CD14-positive monocyte (primary cell): ENCODE measurements around the gene STAT4. TPM values are rescaled to one million over a fixed set of nuclear protein-coding genes. Genes with fewer than 3 reads are reported as not detected.

Source experiments
- DNase-seq, 3 donors: peaks; one replicate each; pipeline ENCODE4 v3.0.0-alpha.2; 2011 to 2022
- H2AFZ ChIP-seq: 2 replicates; pipeline ENCODE4 v1.6.0; 2012; ENCODE audit warnings: mild to moderate bottlenecking, low read depth, low read length, inconsistent platforms; ENCODE audit not compliant: insufficient read depth, poor library complexity, severe bottlenecking
- H3K27ac ChIP-seq, 2 donors: 1 replicate in 1 of 2; 2 replicates in 1 of 2; pipeline ENCODE4 v1.5.1; 2012 to 2013; ENCODE audit warnings: low read length in 2 of 2, control low read depth in 1 of 2, inconsistent platforms in 1 of 2, low read depth in 1 of 2, mild to moderate bottlenecking in 1 of 2
- H3K27me3 ChIP-seq, 2 donors: one replicate each; pipeline versions ENCODE4 v1.6.0 to v1.6.1; 2011 to 2013; ENCODE audit warnings: low read length in 2 of 2; ENCODE audit not compliant: control insufficient read depth in 2 of 2, insufficient read depth in 2 of 2
- H3K36me3 ChIP-seq, 2 donors: replicated peaks in 1 of 2; 1 replicate in 1 of 2; 2 replicates in 1 of 2; pipeline versions ENCODE4 v1.5.1 to v1.6.1; 2012 to 2013; ENCODE audit warnings: low read length in 2 of 2, control low read depth in 1 of 2, inconsistent platforms in 1 of 2, mild to moderate bottlenecking in 1 of 2; ENCODE audit not compliant: insufficient read depth in 2 of 2, control insufficient read depth in 1 of 2
- H3K4me1 ChIP-seq, 2 donors: 1 replicate in 1 of 2; 2 replicates in 1 of 2; pipeline versions ENCODE4 v1.5.1 to v1.6.1; 2012 to 2013; ENCODE audit warnings: low read length in 2 of 2, control low read depth in 1 of 2, inconsistent platforms in 1 of 2, mild to moderate bottlenecking in 1 of 2, moderate library complexity in 1 of 2; ENCODE audit not compliant: insufficient read depth in 2 of 2, control insufficient read depth in 1 of 2
- H3K4me2 ChIP-seq: replicated peaks from 2 replicates; pipeline ENCODE3; 2012; ENCODE audit warnings: low read length, moderate library complexity, mild to moderate bottlenecking; ENCODE audit not compliant: poor library complexity, severe bottlenecking; ENCODE audit errors: extremely low read depth
- H3K4me3 ChIP-seq, 3 experiments: fragments of 200-600 bp in 1 of 3; sonication (generic) in 1 of 3; replicated peaks in 1 of 3; 1 replicate in 2 of 3; 2 replicates in 1 of 3; pipeline ENCODE4 v1.5.1; 2011 to 2013; ENCODE audit warnings: low read length in 3 of 3, mild to moderate bottlenecking in 3 of 3, control low read depth in 2 of 3, low read depth in 2 of 3, inconsistent platforms in 1 of 3, moderate library complexity in 1 of 3
- H3K79me2 ChIP-seq: 2 replicates; pipeline ENCODE4 v1.6.0; 2012; ENCODE audit warnings: mild to moderate bottlenecking, control low read depth, inconsistent platforms, low read length, moderate library complexity; ENCODE audit not compliant: insufficient read depth
- H3K9ac ChIP-seq: 2 replicates; pipeline ENCODE4 v1.6.0; 2017; ENCODE audit warnings: low read length, mild to moderate bottlenecking; ENCODE audit not compliant: insufficient read depth, poor library complexity, severe bottlenecking
- H3K9me3 ChIP-seq, 2 donors: replicated peaks in 1 of 2; 1 replicate in 1 of 2; 2 replicates in 1 of 2; pipeline versions ENCODE4 v1.5.1 to v1.6.1; 2012 to 2013; ENCODE audit warnings: low read length in 2 of 2, control low read depth in 1 of 2; ENCODE audit not compliant: control insufficient read depth in 1 of 2, insufficient read depth in 1 of 2
- H4K20me1 ChIP-seq: 2 replicates; pipeline ENCODE4 v1.6.0; 2012; ENCODE audit warnings: mild to moderate bottlenecking, low read length, control low read depth, moderate library complexity; ENCODE audit not compliant: insufficient read depth
- H3K27ac Mint-ChIP-seq, 7 donors: one replicate each; pipeline ENCODE4 v1.8.0; 2020; ENCODE audit warnings: mild to moderate bottlenecking in 7 of 7, mixed read lengths in 7 of 7, moderate library complexity in 6 of 7, inconsistent platforms in 2 of 7
- H3K27me3 Mint-ChIP-seq, 3 donors: one replicate each; pipeline ENCODE4 v1.8.0; 2021 to 2022; ENCODE audit warnings: low read depth in 3 of 3, mild to moderate bottlenecking in 3 of 3, mixed read lengths in 3 of 3, moderate library complexity in 3 of 3, inconsistent platforms in 1 of 3
- H3K36me3 Mint-ChIP-seq, 2 donors: one replicate each; pipeline ENCODE4 v1.8.0; 2020; ENCODE audit warnings: mixed read lengths in 2 of 2, inconsistent platforms in 1 of 2, mild to moderate bottlenecking in 1 of 2
- H3K4me1 Mint-ChIP-seq: one replicate; pipeline ENCODE4 v1.8.0; 2020; ENCODE audit warnings: mild to moderate bottlenecking, mixed read lengths
- H3K4me3 Mint-ChIP-seq, 2 donors: one replicate each; pipeline ENCODE4 v1.8.0; 2020; ENCODE audit warnings: mild to moderate bottlenecking in 2 of 2, mixed read lengths in 2 of 2, moderate library complexity in 1 of 2
- H3K9me3 Mint-ChIP-seq, 7 donors: one replicate each; pipeline ENCODE4 v1.8.0; 2020 to 2022; ENCODE audit warnings: mixed read lengths in 7 of 7, mild to moderate bottlenecking in 6 of 7, moderate library complexity in 6 of 7, inconsistent platforms in 2 of 7
- WGBS: methylation state at CpG from one replicate; pipeline ENCODE4 v1.1.5; 2013; ENCODE audit warnings: missing lambda C conversion rate; ENCODE audit not compliant: insufficient coverage; 5-methylcytosine and 5-hydroxymethylcytosine counted together
- intact Hi-C, 2 donors: fragments of 100-400 bp; cut with micrococcal nuclease; formaldehyde crosslinking; loops; one replicate each; pipeline versions ENCODE4 v1.15.0 to v1.15.1; 2023
- polyA plus RNA-seq, 3 donors: library from polyadenylated mRNA; depleted of rRNA in 1 of 3; unstranded in 2 of 3; stranded (reverse) in 1 of 3; fragments of 300-500 nt in 2 of 3; fragments of >200 nt in 1 of 3; fragmentation: Illumina TruSeq in 2 of 3; gene quantifications; 1 replicate in 2 of 3; 2 replicates in 1 of 3; pipeline ENCODE4 v1.2.3, GENCODE V29; 2012 to 2021
- TF ChIP-seq, protein P1 (sequence below): fragments of 200-600 bp; IDR thresholded peaks from one replicate; pipeline ENCODE4 v1.8.0; 2022; ENCODE audit warnings: antibody characterized with exemption, mild to moderate bottlenecking

STAT4 gene
- polyA plus RNA-seq, 3 donors: 0.31 to 0.52 (median 0.31) TPM

- peaks cover 0 to 2% (median 0%) of the 10 kb centered on the region in 7 donors for H3K9me3 Mint-ChIP-seq
- peaks cover 6% of the 10 kb centered on the region for H3K4me1 Mint-ChIP-seq
- no peak overlapping the region for H3K4me3 Mint-ChIP-seq
- DNase-seq: peak in 2 of 3 donors; percentile 8 to 12
- no peaks in the 10 kb centered on the region for H3K36me3 ChIP-seq
- H3K4me1 ChIP-seq: no peaks in the 10 kb centered on the region
- no peaks in the 10 kb centered on the region for H4K20me1 ChIP-seq
- no CpG with 5 or more reads among the region's 5 CpGs for WGBS
- H3K79me2 ChIP-seq: no peaks in the 10 kb centered on the region
- no peak overlapping the region for H3K4me3 ChIP-seq
- TF ChIP-seq, protein P1, sequence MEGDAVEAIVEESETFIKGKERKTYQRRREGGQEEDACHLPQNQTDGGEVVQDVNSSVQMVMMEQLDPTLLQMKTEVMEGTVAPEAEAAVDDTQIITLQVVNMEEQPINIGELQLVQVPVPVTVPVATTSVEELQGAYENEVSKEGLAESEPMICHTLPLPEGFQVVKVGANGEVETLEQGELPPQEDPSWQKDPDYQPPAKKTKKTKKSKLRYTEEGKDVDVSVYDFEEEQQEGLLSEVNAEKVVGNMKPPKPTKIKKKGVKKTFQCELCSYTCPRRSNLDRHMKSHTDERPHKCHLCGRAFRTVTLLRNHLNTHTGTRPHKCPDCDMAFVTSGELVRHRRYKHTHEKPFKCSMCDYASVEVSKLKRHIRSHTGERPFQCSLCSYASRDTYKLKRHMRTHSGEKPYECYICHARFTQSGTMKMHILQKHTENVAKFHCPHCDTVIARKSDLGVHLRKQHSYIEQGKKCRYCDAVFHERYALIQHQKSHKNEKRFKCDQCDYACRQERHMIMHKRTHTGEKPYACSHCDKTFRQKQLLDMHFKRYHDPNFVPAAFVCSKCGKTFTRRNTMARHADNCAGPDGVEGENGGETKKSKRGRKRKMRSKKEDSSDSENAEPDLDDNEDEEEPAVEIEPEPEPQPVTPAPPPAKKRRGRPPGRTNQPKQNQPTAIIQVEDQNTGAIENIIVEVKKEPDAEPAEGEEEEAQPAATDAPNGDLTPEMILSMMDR: peak; percentile 58
- no peak overlapping the region for H3K4me2 ChIP-seq
- H3K9ac ChIP-seq: no peak overlapping the region
- intact Hi-C loops: no loop called here
- H3K27ac ChIP-seq: no peak overlapping the region
- no peak overlapping the region for H3K27ac Mint-ChIP-seq
- peaks cover 0 to 2% (median 0%) of the 10 kb centered on the region in 3 donors for H3K27me3 Mint-ChIP-seq
- H3K27me3 ChIP-seq: no peaks in the 10 kb centered on the region
- H3K36me3 Mint-ChIP-seq: no peaks in the 10 kb centered on the region
- no peaks in the 10 kb centered on the region for H3K9me3 ChIP-seq
- no peak overlapping the region for H2AFZ ChIP-seq
Measured at GRCh38 chr2:191165176-191165643, 14.4 kb upstream of the STAT4 start.

- H3K27ac Mint-ChIP-seq: no peak overlapping the region
- intact Hi-C loops: no loop called here
Measured at GRCh38 chr2:191158747-191159146, 8.0 kb upstream of the STAT4 start.

More at GRCh38 chr2:191158747-191159146, 8.0 kb upstream of the STAT4 start:
- Histone ChIP-seq H3K9me3 (no peaks in the 10 kb centered on the region), H4K20me1 (no peaks in the 10 kb centered on the region), H3K27ac (no peak overlapping the region), H3K27me3 (no peaks in the 10 kb centered on the region), H3K79me2 (no peaks in the 10 kb centered on the region), H3K4me1 (peaks cover 0 to 3% of the 10 kb centered on the region in 2 donors), H3K4me2 (no peak overlapping the region), H2AFZ (no peak overlapping the region), H3K4me3 (no peak overlapping the region), H3K36me3 (no peaks in the 10 kb centered on the region), H3K9ac (no peak overlapping the region)
- H3K4me1 Mint-ChIP-seq: peaks cover 9% of the 10 kb centered on the region
- WGBS: no CpG with 5 or more reads among the region's 1 CpG
- TF ChIP-seq, protein P1: no peak
- H3K27me3 Mint-ChIP-seq: peaks cover 0 to 2% (median 0%) of the 10 kb centered on the region in 3 donors
- DNase-seq: no peak
- no peak overlapping the region for H3K4me3 Mint-ChIP-seq
- H3K36me3 Mint-ChIP-seq: no peaks in the 10 kb centered on the region
- peaks cover 0 to 2% (median 0%) of the 10 kb centered on the region in 7 donors for H3K9me3 Mint-ChIP-seq
